Endothelial cell of umbilical vein (primary cell): ENCODE measurements around the gene CXXC5.

Experiments
- EZH2 ChIP-seq: IDR thresholded peaks from 2 replicates; pipeline ENCODE4 v1.6.1; 2012; ENCODE audit warnings: borderline replicate concordance, low read depth, mild to moderate bottlenecking, moderate library complexity, low read length, inconsistent platforms; ENCODE audit not compliant: severe bottlenecking
- FOS ChIP-seq: IDR thresholded peaks from 2 replicates; pipeline ENCODE4 v1.6.1; 2011; ENCODE audit warnings: mild to moderate bottlenecking, low read length, moderate library complexity, borderline replicate concordance; ENCODE audit not compliant: insufficient read depth
- GATA2 ChIP-seq: IDR thresholded peaks from 2 replicates; pipeline ENCODE4 v1.7.0; 2011; ENCODE audit warnings: low read depth, mild to moderate bottlenecking, moderate library complexity, mixed read lengths, low read length; ENCODE audit not compliant: insufficient read length, insufficient read depth
- MYC ChIP-seq: IDR thresholded peaks from one replicate; pipeline ENCODE4 v1.6.1; 2011; ENCODE audit warnings: mild to moderate bottlenecking, low read depth, low read length
- POLR2A ChIP-seq: IDR thresholded peaks from 2 replicates; pipeline ENCODE4 v1.6.1; 2012; ENCODE audit warnings: low read depth, mild to moderate bottlenecking, control low read depth, low read length
- POLR2AphosphoS5 ChIP-seq: IDR thresholded peaks from 2 replicates; pipeline ENCODE4 v1.6.1; 2012; ENCODE audit warnings: low read depth, mild to moderate bottlenecking, control low read depth, low read length, moderate library complexity; ENCODE audit not compliant: insufficient read depth
- TF ChIP-seq, protein P1 (sequence below), 2 donors: IDR thresholded peaks; 1 replicate in 1 of 2; 2 replicates in 1 of 2; pipeline ENCODE4 v1.5.1; 2011; ENCODE audit warnings: low read length in 2 of 2, mild to moderate bottlenecking in 2 of 2, moderate library complexity in 2 of 2, control low read depth in 1 of 2, inconsistent platforms in 1 of 2, low read depth in 1 of 2; ENCODE audit not compliant: insufficient read depth in 1 of 2; ENCODE audit errors: extremely low read depth in 1 of 2
- TF ChIP-seq, protein P2 (sequence below): IDR thresholded peaks from 2 replicates; pipeline ENCODE4 v1.6.1; 2011; ENCODE audit not compliant: insufficient read depth, insufficient read length

DNA sequence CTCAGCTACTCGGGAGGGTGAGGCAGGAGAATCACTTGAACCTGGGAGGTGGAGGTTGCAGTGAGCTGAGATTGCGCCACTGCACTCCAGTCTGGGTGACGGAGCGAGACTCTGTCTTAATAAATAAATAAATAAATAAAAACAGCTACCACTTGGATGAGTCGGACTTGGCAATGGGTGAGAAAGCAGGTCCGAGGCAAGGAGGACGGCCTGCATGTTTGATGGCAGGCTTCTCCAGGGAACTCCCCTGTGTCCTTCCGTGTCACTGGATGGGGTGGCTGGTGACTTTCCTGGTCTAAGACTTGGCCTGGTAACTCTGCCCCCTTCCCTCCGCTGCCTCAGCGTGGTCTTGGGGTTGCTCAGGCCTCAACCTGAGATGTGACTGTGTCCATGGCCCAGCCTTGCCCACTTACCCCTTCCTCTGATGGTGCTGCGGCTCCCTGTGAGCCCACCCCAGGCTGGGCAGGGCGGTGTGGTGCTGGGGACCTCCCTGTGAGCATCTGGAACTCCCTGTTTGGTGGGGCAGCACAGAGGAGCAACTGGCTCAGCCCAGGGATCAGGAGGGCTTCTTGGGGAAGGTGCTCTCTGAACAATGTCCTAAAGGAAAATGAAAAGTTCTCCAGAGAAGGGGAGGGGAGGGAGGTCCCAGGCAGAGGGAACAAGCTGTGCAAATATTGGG is 85.0 kb downstream of the CXXC5 start:
- no peak for TF ChIP-seq POLR2AphosphoS5
- no peak for TF ChIP-seq GATA2
- TF ChIP-seq POLR2A = no peak
- TF ChIP-seq, protein P1, sequence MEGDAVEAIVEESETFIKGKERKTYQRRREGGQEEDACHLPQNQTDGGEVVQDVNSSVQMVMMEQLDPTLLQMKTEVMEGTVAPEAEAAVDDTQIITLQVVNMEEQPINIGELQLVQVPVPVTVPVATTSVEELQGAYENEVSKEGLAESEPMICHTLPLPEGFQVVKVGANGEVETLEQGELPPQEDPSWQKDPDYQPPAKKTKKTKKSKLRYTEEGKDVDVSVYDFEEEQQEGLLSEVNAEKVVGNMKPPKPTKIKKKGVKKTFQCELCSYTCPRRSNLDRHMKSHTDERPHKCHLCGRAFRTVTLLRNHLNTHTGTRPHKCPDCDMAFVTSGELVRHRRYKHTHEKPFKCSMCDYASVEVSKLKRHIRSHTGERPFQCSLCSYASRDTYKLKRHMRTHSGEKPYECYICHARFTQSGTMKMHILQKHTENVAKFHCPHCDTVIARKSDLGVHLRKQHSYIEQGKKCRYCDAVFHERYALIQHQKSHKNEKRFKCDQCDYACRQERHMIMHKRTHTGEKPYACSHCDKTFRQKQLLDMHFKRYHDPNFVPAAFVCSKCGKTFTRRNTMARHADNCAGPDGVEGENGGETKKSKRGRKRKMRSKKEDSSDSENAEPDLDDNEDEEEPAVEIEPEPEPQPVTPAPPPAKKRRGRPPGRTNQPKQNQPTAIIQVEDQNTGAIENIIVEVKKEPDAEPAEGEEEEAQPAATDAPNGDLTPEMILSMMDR (IDR thresholded peaks at IDR 0.05; ENCODE audit: extremely low read depth in 1 of 2, insufficient read depth in 1 of 2, low read depth in 1 of 2, low read length in 2 of 2) = no peak
- no peak for TF ChIP-seq EZH2
- TF ChIP-seq, protein P2, sequence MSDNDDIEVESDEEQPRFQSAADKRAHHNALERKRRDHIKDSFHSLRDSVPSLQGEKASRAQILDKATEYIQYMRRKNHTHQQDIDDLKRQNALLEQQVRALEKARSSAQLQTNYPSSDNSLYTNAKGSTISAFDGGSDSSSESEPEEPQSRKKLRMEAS = no peak
- no peak for TF ChIP-seq MYC
- no peak for TF ChIP-seq FOS
